Brain microvascular endothelial cell (primary cell): ENCODE measurements around the gene JMJD1C.
"Not testable (repeated sequence)": the region's sequence is repeated elsewhere in the genome, so short reads cannot be mapped to it uniquely, and the experiment has no call there.

Experiments
- DNase-seq: peaks from one replicate; pipeline ENCODE4 v3.0.0-alpha.2; 2020
- H3K27ac ChIP-seq: fragments of 250-450 bp; sonication (Bioruptor Pico); 2 replicates; pipeline ENCODE4 v1.5.1; 2020; ENCODE audit warnings: mild to moderate bottlenecking, moderate library complexity
- H3K27me3 ChIP-seq: fragments of 250-450 bp; sonication (Bioruptor Pico); replicated peaks from 2 replicates; pipeline ENCODE4 v1.5.1; 2020; ENCODE audit warnings: mild to moderate bottlenecking
- H3K36me3 ChIP-seq: fragments of 250-450 bp; sonication (Bioruptor Pico); replicated peaks from 2 replicates; pipeline ENCODE4 v1.5.1; 2020; ENCODE audit warnings: mild to moderate bottlenecking
- H3K4me3 ChIP-seq: 2 replicates; pipeline ENCODE4 v1.5.1; 2011; ENCODE audit warnings: low read depth, mild to moderate bottlenecking, control low read depth, low read length, moderate library complexity
- CTCF ChIP-seq: IDR thresholded peaks from 2 replicates; pipeline ENCODE4 v1.5.1; 2011; ENCODE audit warnings: low read depth, mild to moderate bottlenecking, moderate library complexity, low read length, control low read depth, inconsistent platforms; ENCODE audit errors: missing control alignments
- in situ Hi-C: cut with HindIII; loops from 2 replicates; pipeline ENCODE4 v1.10.0; 2017; ENCODE audit warnings: low sequenced_read_pairs, low pct_ligation_motif_present

The JMJD1C gene

GRCh38 chr10:63156236-63156635 lies 309.5 kb downstream of the JMJD1C start:
- TF ChIP-seq CTCF = no peak
- DNase-seq = no peak
- Histone ChIP-seq H3K36me3 (peaks cover 25% of the 10 kb centered on the region), H3K4me3 (no peak overlapping the region), H3K27ac (no peak overlapping the region), H3K27me3 (no peaks in the 10 kb centered on the region)
- in situ Hi-C loops = loop anchor here (25.0 kb wide), 1 partner anchor 556 kb away; no protein-coding TSS in a partner anchor

- no peak overlapping the region for H3K27ac ChIP-seq
- no peaks in the 10 kb centered on the region for H3K27me3 ChIP-seq
- TF ChIP-seq CTCF = no peak
- no peak for DNase-seq
- H3K4me3 ChIP-seq = no peak overlapping the region
- H3K36me3 ChIP-seq = peaks cover 30% of the 10 kb centered on the region
- in situ Hi-C loops = loop anchor here (25.0 kb wide), 1 partner anchor 557 kb away; no protein-coding TSS in a partner anchor
These were observed 310.3 kb downstream of the JMJD1C start for GRCh38 chr10:63155388-63156020.

- no peak for TF ChIP-seq CTCF
- no peak overlapping the region for H3K27ac ChIP-seq
- H3K27me3 ChIP-seq = no peaks in the 10 kb centered on the region
- in situ Hi-C loops = loop anchor here (25.0 kb wide), 1 partner anchor 558 kb away; no protein-coding TSS in a partner anchor
- no peak overlapping the region for H3K4me3 ChIP-seq
- no peak for DNase-seq
- peaks cover 30% of the 10 kb centered on the region for H3K36me3 ChIP-seq
These were observed 311.0 kb downstream of the JMJD1C start for GRCh38 chr10:63154546-63155387.

GRCh38 chr10:63153868-63154545 lies 311.8 kb downstream of the JMJD1C start:
- H3K27me3 ChIP-seq, H3K27ac ChIP-seq, DNase-seq, H3K4me3 ChIP-seq: not testable (repeated sequence)
- peaks cover 30% of the 10 kb centered on the region for H3K36me3 ChIP-seq
- in situ Hi-C loops = loop anchor here (25.0 kb wide), 1 partner anchor 558 kb away; no protein-coding TSS in a partner anchor

- Histone ChIP-seq H3K36me3 (peaks cover 38% of the 10 kb centered on the region), H3K27ac (no peak overlapping the region), H3K4me3 (no peak overlapping the region), H3K27me3 (no peaks in the 10 kb centered on the region)
- no peak for DNase-seq
- no peak for TF ChIP-seq CTCF
- in situ Hi-C loops = loop anchor here (25.0 kb wide), 1 partner anchor 562 kb away; no protein-coding TSS in a partner anchor
These were observed 315.0 kb downstream of the JMJD1C start for GRCh38 chr10:63150745-63151144.

GRCh38 chr10:63146503-63146902 lies 319.3 kb downstream of the JMJD1C start:
- Histone ChIP-seq H3K27me3 (no peaks in the 10 kb centered on the region), H3K27ac (no peak overlapping the region)
- no peak for DNase-seq

More at GRCh38 chr10:63146503-63146902, 319.3 kb downstream of the JMJD1C start:
- H3K4me3 ChIP-seq = no peak overlapping the region
- no peak for TF ChIP-seq CTCF
- in situ Hi-C loops = no loop called here
- peaks cover 16% of the 10 kb centered on the region for H3K36me3 ChIP-seq
